Measurements from ENCODE around the gene STX12. TPM values are rescaled to one million over a fixed set of nuclear protein-coding genes. Genes with fewer than 3 reads are reported as not detected.
A peak's percentile ranks its signal among the peaks of the same experiment; 100 is the strongest.
"Not testable (repeated sequence)": the region's sequence is repeated elsewhere in the genome, so short reads cannot be mapped to it uniquely, and the experiment has no call there.

Gene STX12
- total RNA-seq, 1 donor from 2014 or later, result 26.8 TPM

GRCh38 chr1:27772036-27772931, 735 bp upstream of the STX12 start:
- TF ChIP-seq CTCF (IDR thresholded peaks at IDR 0.05; ENCODE audit: unreplicated experiment), result no peak
- no peaks in the 10 kb centered on the region for H3K27me3 Mint-ChIP-seq (ENCODE audit: low read depth)
- H3K36me3 Mint-ChIP-seq, result no peaks in the 10 kb centered on the region
- peak overlapping the region; percentile 95 for H3K4me3 Mint-ChIP-seq
- peaks cover 11% of the 10 kb centered on the region for H3K4me1 Mint-ChIP-seq
- no peaks in the 10 kb centered on the region for H3K9me3 Mint-ChIP-seq
- H3K27ac Mint-ChIP-seq, result peak overlapping the region; percentile 95
- DNase-seq (ENCODE audit: low spot score in 2 of 2, unreplicated experiment in 2 of 2), result no peak

- TF ChIP-seq CTCF (IDR thresholded peaks at IDR 0.05; ENCODE audit: unreplicated experiment), result no peak
- no peak for DNase-seq (ENCODE audit: low spot score in 2 of 2, unreplicated experiment in 2 of 2)
- H3K4me1 Mint-ChIP-seq, result peaks cover 11% of the 10 kb centered on the region
Measured at GRCh38 chr1:27773826-27774445, 917 bp downstream of the STX12 start.

GRCh38 chr1:27774654-27775053, 1.6 kb downstream of the STX12 start:
- no peak for DNase-seq (ENCODE audit: low spot score in 2 of 2, unreplicated experiment in 2 of 2)
- Mint-ChIP-seq H3K27ac (no peak overlapping the region), H3K4me1 (peaks cover 11% of the 10 kb centered on the region), H3K9me3 (no peaks in the 10 kb centered on the region), H3K27me3 (ENCODE audit: low read depth) (no peaks in the 10 kb centered on the region), H3K4me3 (no peak overlapping the region), H3K36me3 (no peaks in the 10 kb centered on the region)
- no peak for TF ChIP-seq CTCF (IDR thresholded peaks at IDR 0.05; ENCODE audit: unreplicated experiment)

More at GRCh38 chr1:27773826-27774445, 917 bp downstream of the STX12 start:
- peak overlapping the region; percentile 94 for H3K27ac Mint-ChIP-seq
- no peaks in the 10 kb centered on the region for H3K27me3 Mint-ChIP-seq (ENCODE audit: low read depth)
- peak overlapping the region; percentile 95 for H3K4me3 Mint-ChIP-seq
- H3K9me3 Mint-ChIP-seq, result no peaks in the 10 kb centered on the region
- no peaks in the 10 kb centered on the region for H3K36me3 Mint-ChIP-seq

GRCh38 chr1:27775336-27775735, 2.3 kb downstream of the STX12 start:
- H3K36me3 Mint-ChIP-seq; H3K27ac Mint-ChIP-seq; H3K4me3 Mint-ChIP-seq; DNase-seq (ENCODE audit: low spot score in 2 of 2, unreplicated experiment in 2 of 2); H3K27me3 Mint-ChIP-seq (ENCODE audit: low read depth); H3K9me3 Mint-ChIP-seq: not testable (repeated sequence)
- H3K4me1 Mint-ChIP-seq, result peaks cover 11% of the 10 kb centered on the region

- not testable (repeated sequence) for H3K27me3 Mint-ChIP-seq (ENCODE audit: low read depth); H3K27ac Mint-ChIP-seq; H3K4me3 Mint-ChIP-seq; H3K9me3 Mint-ChIP-seq; DNase-seq (ENCODE audit: low spot score in 2 of 2, unreplicated experiment in 2 of 2); H3K36me3 Mint-ChIP-seq
- H3K4me1 Mint-ChIP-seq, result peaks cover 11% of the 10 kb centered on the region
Measured at GRCh38 chr1:27776276-27776675, 3.3 kb downstream of the STX12 start.

GRCh38 chr1:27778056-27778455, 5.0 kb downstream of the STX12 start:
- Mint-ChIP-seq H3K4me1 (peaks cover 6% of the 10 kb centered on the region), H3K36me3 (no peaks in the 10 kb centered on the region), H3K27ac (no peak overlapping the region), H3K9me3 (no peaks in the 10 kb centered on the region), H3K4me3 (no peak overlapping the region), H3K27me3 (ENCODE audit: low read depth) (no peaks in the 10 kb centered on the region)
- DNase-seq (ENCODE audit: low spot score in 2 of 2, unreplicated experiment in 2 of 2), result no peak
- no peak for TF ChIP-seq CTCF (IDR thresholded peaks at IDR 0.05; ENCODE audit: unreplicated experiment)
